GM23248 (cell line): ENCODE measurements around the gene FBXL2.

Experiments
- EZH2 ChIP-seq: fragments of 200-600 bp; sonication (generic); IDR thresholded peaks from 2 replicates; pipeline ENCODE4 v1.6.1; 2018; ENCODE audit warnings: antibody characterized with exemption, mild to moderate bottlenecking; ENCODE audit not compliant: insufficient read depth, poor library complexity, severe bottlenecking
- EZH2phosphoT487 ChIP-seq: fragments of 200-600 bp; sonication (generic); IDR thresholded peaks from 2 replicates; pipeline ENCODE4 v1.6.1; 2018; ENCODE audit warnings: antibody characterized with exemption, moderate library complexity, mild to moderate bottlenecking, low read depth; ENCODE audit not compliant: insufficient read depth

GRCh38 chr3:33392144-33392543, 114.9 kb downstream of the FBXL2 start:
- no peak for TF ChIP-seq EZH2
- TF ChIP-seq EZH2phosphoT487, result no peak
